ENCODE results near the gene KREMEN1.

The KREMEN1 gene

GRCh38 chr22:29184849-29185490 lies 112.1 kb downstream of the KREMEN1 start:
- DNase-seq (ENCODE audit: low read depth): no peak

DNA sequence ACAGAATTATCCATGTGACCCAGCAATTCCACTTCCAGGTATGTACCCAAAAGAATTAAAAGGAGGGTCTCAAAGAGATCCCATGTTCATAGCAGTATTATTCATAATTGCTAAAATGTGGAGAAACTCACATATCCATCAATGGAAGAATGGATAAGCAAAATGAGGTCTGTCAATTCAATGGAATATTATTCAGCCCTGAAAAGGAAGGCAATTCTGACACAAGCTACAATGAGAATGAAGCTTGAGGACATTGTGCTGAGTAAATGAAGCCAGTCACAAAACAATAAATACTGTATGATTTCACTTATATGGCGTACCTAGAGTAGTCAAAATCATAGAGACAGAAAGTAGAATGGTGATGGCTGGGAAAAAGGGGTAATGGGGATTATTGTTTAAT lies 113.5 kb downstream of the KREMEN1 start:
- DNase-seq (ENCODE audit: low read depth): no peak

GRCh38 chr22:29187831-29188230 lies 115.0 kb downstream of the KREMEN1 start:
- DNase-seq (ENCODE audit: low read depth): no peak

DNA sequence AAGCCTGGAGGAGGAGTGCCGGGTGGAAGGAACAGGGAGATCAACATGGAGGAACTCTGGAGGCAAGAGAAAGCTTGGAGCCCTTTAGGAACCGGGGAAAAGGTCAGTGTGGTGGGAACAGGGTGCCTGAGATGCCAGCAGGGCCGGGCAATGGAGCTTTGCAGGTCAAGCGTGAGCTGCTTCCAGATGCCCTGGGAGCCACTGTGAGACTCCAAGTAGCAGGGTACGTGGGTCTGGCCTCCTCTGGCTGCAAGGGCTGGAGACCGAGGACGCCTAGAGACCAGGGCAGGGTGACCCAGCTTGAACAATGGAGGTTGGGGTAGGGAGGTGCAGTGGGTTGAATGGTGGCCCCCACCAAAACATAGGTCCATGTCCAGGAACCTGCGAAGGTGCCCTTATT lies 117.2 kb downstream of the KREMEN1 start:
- no peak for DNase-seq (ENCODE audit: low read depth)

DNA sequence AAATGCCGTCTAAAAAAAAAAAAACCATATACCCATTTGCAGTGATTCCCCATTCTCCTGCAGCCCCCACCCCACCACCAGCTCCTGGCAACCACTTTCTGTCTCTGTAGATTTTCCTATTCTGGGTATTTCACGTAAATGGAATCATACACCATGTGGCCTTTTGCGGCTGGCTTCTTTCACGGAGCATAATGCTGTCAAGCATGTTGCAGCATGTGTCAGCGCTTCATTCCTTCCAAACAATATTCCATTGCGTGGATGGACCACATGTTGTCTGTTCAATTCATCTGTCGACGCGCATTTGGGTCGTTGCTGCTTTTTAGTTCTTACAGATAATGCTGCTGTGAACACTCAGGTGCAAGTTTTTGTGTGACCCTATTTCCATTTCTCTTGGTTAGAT lies 118.1 kb downstream of the KREMEN1 start:
- DNase-seq (ENCODE audit: low read depth): no peak

DNA sequence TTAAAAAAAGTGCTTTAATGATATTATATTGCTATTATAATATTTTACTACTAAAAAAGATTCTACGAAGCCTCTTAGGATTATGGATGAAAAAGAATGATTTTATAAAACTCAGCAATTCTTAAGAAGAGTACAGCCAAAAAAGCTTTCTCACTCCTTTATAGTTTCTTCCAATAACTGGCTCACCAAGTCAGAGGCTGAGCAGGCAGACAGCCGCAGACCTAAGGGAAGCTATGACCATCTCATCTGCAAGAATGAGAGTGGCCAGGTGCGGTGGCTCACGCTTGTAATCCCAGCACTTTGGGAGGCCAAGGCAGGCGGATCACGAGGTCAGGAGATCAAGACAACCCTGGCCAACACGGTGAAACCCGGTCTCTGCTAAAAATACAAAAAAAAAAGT lies 120.2 kb downstream of the KREMEN1 start:
- no peak for DNase-seq (ENCODE audit: low read depth)

DNA sequence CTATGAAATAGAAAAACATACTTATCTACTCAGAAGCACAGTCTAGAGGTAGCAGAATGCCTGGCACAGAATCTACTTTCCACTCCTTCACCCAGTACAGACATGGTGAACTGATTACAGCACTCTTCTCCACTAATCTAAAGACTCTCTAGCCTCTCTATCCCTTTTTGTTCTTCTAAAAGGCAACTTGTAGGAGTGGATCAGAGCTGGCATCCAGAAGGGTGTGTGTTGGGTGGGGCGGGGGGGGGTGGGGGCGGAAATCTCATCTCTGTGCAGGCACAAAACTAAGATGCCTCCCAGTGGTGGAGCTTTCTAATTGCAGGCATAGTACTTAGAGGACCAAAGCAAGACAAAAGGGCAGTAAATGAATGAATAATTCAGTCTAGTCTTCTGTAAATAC lies 121.3 kb downstream of the KREMEN1 start:
- no peak for DNase-seq (ENCODE audit: low read depth)

DNA sequence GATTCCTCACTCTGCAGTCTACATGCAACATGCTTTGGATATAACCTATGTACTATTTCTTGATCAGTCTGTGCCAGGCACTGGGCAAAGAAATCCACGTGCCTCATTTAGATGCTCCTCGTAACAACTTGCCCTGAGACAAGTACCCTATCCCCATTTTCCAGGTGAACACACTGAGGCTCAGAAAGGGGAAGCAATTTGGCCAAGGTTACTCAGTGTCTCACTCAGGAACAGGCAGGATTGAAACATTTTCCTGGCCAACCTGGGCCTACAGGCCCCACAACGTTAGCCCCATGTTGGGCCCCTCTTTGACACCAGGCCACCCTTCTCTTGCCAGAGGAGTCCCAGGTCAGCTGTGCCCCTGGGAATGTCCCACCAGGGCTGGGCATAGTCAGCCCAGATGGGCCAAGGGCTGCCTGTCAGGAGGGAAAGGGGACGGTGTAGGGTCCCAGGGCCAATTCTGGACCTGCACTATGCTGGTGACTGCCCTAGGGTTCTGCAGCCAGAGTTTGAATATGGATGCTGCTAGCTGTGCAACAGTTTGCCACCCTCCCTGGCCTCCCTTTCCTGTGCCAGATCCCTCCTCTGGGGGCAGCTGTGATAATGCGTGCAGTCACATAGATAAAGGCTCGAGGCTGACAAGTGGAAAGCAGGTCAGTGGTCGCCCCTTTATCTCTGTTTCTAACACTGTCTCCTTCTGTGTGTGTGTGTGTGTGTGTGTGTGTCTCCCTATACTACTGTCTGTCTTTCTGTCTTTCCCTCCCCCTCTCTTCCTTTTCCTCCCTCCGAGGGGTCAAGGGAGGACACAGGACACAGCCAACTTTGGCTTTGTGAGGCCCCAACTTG lies 122.5 kb downstream of the KREMEN1 start:
- no peak for DNase-seq (ENCODE audit: low read depth)

DNA sequence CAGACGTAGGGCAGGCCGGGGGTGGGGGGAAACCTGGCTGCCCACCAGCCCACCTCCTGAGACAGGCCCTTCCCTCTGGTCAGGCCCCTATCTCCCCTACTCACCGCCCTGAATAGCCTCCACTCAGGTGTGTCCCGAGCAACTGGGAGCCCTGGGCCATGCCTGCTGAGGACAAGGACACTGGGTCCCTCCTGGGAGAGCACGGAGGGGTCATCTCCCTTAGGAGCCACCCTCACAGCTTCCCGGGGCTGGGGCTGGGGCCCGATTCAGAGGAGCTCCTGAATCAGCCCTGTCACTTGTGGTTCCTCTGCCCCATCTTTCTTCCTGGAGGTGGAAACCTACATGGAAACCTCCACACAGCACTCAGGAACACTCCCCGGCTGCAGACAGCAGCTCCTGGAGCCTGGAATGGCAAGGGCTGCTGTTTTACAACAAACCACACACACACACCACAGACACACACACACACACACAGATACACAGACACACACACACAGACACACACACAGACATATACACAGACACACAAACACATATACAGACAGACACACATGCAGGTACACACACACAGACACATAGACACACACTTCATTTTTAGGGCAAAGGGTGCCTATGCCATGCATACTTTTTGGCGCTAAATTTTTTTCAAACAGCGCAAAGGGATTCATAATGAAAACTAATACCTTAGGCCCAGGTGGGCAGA lies 123.3 kb downstream of the KREMEN1 start:
- DNase-seq (ENCODE audit: low read depth): no peak

DNA sequence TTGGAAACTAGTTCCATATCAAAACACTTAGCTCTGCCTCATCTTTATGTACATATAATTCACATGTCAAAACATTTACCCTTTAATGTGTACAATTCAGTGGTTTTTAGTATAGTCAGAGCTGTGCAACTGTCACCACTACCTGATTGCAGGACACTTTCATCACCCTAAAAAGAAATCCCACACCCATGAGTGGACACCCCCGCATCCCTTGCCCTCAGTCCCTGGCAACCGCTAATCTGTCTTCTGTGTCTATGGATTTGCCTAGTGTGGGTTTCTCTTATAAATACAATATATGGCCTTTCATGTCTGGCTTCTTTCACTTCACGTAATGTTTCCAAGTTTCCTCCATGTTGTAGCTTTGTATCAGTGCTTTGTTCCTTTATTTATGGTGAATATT lies 124.3 kb downstream of the KREMEN1 start:
- no peak for DNase-seq (ENCODE audit: low read depth)

DNA sequence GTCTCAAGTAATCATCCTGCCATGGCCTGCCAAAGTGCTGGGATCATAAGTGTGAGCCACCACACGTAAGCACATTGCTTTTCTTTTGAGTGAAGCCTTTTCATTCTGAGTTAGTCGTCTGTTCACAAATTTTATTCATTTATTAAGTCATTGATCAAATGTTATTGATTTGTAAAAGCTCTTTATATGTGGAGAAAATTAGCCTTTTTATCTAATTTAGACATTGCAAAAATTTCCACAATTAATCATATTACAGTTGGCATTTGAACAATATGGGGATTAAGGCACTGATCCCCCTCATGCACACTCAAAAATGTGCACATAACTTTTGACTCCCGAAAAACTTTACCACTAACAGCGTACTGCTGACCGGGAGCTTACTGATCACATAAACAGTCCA lies 125.4 kb downstream of the KREMEN1 start:
- DNase-seq (ENCODE audit: low read depth): no peak

DNA sequence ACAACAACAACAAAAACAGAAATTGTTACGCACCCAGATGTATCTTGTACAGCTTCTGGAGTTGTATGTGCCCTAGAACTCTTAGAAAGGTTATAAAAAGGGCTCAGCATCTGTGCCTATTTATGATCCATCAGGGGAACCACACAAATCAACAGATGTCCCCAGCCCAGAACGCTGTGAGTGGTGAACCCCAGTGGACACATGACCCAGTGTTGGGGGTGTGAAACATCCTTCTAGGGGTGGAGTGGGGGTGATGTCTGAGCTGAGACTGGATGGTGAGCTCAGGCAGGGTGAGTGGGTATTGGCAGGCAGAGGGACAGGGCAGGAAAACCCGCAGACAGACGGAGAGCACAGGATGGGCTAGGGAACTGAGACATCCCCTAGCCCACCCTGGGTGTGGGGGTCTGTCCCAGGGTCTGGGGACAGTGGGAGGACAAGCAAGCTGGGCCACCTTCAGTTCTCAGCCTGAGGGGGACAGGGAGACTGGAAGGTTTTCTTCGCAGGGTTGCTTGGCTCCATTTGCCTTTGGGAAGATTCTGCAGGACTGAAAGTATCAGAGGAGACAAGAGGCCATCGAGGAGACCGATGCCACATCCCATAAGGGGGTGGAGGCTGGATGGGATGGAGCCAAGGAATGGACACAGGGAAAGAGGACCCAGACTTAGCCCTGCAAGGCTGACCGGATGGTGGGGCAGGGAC lies 127.0 kb downstream of the KREMEN1 start:
- no peak for DNase-seq (ENCODE audit: low read depth)

GRCh38 chr22:29200901-29201300 lies 128.1 kb downstream of the KREMEN1 start:
- no peak for DNase-seq (ENCODE audit: low read depth)

GRCh38 chr22:29201782-29202181 lies 128.9 kb downstream of the KREMEN1 start:
- DNase-seq (ENCODE audit: low read depth): no peak

GRCh38 chr22:29202212-29203192 lies 129.7 kb downstream of the KREMEN1 start:
- DNase-seq (ENCODE audit: low read depth): peak; percentile 10

- DNase-seq (ENCODE audit: low read depth): no peak
Observed at GRCh38 chr22:29203488-29204454, 130.9 kb downstream of the KREMEN1 start.

- DNase-seq (ENCODE audit: low read depth): no peak
Observed at GRCh38 chr22:29204455-29205183, 131.8 kb downstream of the KREMEN1 start.

- DNase-seq (ENCODE audit: low read depth): no peak
Observed at GRCh38 chr22:29205252-29205593, 132.4 kb downstream of the KREMEN1 start.

DNA sequence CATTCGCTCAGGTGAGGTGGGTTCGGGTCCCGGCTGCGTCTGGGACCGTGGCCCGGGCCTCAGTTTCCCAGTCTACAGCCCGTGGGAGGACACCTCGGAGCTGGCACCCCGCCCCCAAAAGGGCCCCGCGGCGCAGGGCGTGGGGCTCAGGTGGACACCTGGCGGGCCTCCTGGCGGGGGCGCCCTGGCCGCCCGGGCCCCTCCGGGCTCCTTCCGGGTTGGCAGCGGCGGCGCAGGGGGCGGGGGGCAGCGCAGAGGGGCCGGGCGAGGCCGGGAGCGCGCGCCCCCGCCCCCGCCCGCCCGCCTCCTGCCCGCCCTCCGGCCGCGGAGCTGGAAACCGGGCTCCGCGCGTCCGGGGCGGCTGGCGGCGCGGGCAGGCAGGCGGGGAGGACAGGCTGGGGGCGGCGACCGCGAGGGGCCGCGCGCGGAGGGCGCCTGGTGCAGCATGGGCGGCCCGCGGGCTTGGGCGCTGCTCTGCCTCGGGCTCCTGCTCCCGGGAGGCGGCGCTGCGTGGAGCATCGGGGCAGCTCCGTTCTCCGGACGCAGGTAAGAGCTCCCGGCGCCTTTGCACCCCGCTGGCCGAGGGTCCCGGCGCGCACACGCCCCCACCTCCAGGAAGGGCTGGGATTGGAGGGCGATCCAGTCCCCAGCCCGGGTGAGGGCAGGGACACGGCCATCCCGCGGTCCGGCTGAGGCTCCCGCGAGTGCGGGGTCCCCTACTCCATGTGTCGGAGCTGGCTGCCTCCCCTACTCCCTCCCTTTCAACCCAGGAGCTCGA lies 132.9 kb downstream of the KREMEN1 start, which contains the start of gene EMID1:
Gene EMID1 (plus strand): TSS at position 303 of the 778 bp plus-strand sequence. CDS start 143 bp downstream, at position 446.
- DNase-seq (ENCODE audit: low read depth): no peak

Measured in activated T-cell treated with anti-CD3 and anti-CD28 coated beads for 1 hour (primary cell).